Body of pancreas (tissue), 4 donors: ENCODE measurements around the gene MAP9.

Experiments used
- CTCF ChIP-seq, 7 experiments: fragments of 450-650 bp in 4 of 7; fragments of 200-600 bp in 3 of 7; sonication (generic) in 3 of 7; IDR thresholded peaks; one replicate each; pipeline ENCODE4 v1.5.1; 2016 to 2019; ENCODE audit warnings: antibody characterized with exemption in 7 of 7
- POLR2A ChIP-seq, 3 donors: fragments of 450-650 bp; IDR thresholded peaks; one replicate each; pipeline ENCODE4 v1.6.1; 2016; ENCODE audit warnings: antibody characterized with exemption in 3 of 3, mild to moderate bottlenecking in 2 of 3

GRCh38 chr4:155407480-155407879 lies 30.7 kb upstream of the MAP9 start:
- TF ChIP-seq POLR2A (IDR thresholded peaks at IDR 0.05) (no peak), CTCF (IDR thresholded peaks at IDR 0.05) (no peak)
